Lung microvascular endothelial cell (primary cell): ENCODE measurements around the gene BRD9. TPM values are rescaled to one million over a fixed set of nuclear protein-coding genes. Genes with fewer than 3 reads are reported as not detected.
"Not testable (repeated sequence)": the region's sequence is repeated elsewhere in the genome, so short reads cannot be mapped to it uniquely, and the experiment has no call there.

Source experiments
- DNase-seq, 2 donors: peaks; one replicate each; pipeline versions ENCODE4 v3.0.0 to v3.0.0-alpha.2; 2010; ENCODE audit warnings: low read depth in 2 of 2
- total RNA-seq: library from RNA; depleted of rRNA; stranded (reverse); fragments of >200 nt; gene quantifications from 2 replicates; pipeline ENCODE4 v1.2.1, GENCODE V29; 2014

BRD9 gene
- total RNA-seq, 1 donor from 2014 or later = 31.2 TPM

- no peak for DNase-seq
Observed at GRCh38 chr5:859798-860296, 32.8 kb downstream of the BRD9 start.

DNA sequence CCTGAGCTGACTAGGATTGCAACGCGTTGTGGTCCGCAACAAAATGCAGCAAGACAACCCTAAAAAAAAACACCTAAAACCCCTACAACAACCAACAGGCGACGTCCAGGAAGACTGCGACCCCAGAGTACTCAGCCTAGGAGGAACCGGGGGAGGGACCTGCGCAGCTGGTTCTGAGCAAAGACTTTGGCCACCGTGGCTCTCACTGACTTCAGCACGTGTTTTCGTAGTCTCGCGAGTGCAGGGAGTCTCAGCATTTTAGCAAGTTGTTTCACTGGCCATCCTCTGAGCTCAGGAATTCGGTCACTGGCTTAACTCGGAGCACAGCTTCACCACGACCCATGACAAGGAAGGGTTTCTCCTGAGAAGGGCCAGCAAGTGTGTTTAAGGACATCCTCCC, 33.2 kb downstream of the BRD9 start:
- DNase-seq = no peak

DNA sequence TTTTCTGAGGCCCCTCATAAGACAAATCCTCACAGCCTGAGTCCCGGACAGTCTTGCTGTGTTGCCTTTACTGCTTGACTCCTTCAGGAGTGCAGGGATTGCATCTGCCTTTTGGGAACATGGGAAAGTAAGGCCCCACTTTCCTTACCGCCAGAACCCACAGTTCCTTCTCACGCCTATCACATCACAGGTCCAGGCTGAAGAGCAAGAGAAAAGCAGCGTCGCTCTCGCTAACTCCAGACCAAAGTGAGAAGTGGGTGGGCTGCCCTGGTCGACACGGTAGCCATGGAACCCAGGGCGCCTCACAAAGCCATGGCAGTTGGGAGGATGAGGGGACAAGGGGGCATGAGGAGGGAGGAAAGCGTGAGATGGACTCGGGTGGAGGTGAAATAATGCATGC, 33.9 kb downstream of the BRD9 start:
- no peak for DNase-seq

DNA sequence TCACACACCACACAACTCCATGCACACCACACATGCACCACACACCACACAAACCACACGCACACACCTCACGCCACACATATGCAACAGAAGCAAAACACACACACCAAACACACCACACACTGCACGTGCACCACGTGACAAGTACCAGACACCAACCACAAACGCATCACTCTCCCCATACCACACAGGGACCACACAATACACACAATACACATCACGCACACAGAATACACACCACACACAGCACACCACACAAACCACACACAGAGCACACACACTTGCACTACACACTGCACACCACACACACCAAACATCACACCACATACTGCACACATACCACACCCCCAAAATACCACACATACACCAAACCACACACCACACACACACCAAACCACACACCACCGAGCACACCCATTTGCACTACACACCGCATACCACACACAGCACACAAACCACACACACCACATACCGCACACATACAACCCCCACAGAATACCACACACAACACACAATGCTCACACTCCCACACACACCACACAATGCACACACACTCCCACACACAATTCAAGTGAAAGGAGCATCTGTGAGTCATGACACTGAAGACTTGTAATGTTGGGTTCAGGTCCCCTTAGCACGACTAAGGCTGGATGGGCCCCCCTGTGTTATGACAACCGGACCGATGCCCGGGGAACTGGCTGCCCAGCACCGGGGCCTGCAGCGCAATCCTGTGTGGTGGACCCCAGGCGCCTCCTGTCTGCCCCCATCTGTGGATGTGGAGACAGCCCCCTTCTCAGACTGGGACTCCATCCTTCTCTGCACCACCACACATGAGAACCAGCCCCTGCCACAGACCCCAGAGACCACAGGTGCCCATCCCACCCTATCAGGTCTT, 35.8 kb downstream of the BRD9 start:
- no peak for DNase-seq

- no peak for DNase-seq
Observed at GRCh38 chr5:855771-856530, 36.6 kb downstream of the BRD9 start.

DNA sequence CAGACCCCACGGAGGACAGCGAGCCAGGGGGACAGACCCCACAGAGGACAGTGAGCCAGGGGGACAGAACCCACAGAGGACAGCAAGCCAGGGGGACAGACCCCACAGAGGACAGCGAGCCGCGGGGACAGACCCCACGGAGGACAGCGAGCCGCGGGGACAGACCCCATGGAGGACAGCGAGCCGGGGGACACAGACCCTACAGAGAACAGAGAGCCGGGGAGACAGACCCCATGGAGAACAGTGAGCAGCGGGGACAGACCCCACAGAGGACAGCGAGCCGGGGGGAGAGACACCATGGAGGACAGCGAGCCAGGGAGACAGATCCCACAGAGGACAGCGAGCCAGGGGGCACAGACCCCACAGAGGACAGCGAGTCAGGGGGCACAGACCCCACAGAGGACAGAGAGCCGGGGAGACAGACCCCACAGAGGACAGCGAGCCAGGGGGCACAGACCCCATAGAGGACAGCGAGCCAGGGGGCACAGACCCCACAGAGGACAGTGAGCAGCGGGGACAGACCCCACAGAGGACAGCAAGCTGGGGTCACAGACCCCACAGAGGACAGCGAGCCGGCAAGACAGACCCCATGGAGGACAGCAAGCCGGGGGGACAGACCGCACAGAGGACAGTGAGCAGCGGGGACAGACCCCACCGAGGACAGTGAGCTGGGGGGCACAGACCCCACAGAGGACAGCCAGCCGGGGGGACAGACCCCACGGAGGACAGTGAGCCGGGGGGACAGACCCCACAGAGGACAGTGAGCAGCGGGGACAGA, 37.4 kb downstream of the BRD9 start:
- DNase-seq = no peak

DNA sequence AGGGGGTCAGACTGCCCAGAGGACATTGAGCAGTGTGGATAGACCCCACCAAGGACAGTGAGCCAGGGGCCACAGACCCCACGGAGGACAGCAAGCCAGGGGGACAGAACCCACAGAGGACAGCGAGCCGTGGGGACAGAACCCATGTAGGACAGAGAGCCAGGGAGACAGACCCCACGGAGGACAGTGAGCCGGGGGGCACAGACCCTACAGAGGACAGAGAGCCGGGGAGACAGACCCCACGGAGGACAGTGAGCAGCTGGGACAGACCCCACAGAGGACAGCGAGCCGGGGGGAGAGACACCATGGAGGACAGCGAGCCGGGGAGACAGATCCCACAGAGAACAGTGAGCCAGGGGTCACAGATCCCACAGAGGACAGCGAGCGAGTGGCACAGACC, 38.4 kb downstream of the BRD9 start:
- DNase-seq = no peak

- not testable (repeated sequence) for DNase-seq
Observed at GRCh38 chr5:853416-854090, 39.0 kb downstream of the BRD9 start.

- no peak for DNase-seq
Observed at GRCh38 chr5:852431-853401, 39.9 kb downstream of the BRD9 start.

- no peak for DNase-seq
Observed at GRCh38 chr5:852018-852417, 40.6 kb downstream of the BRD9 start.

- DNase-seq = no peak
Observed at GRCh38 chr5:851553-851952, 41.0 kb downstream of the BRD9 start.

GRCh38 chr5:851076-851475, 41.5 kb downstream of the BRD9 start:
- no peak for DNase-seq

- no peak for DNase-seq
Observed at GRCh38 chr5:850511-851006, 42.0 kb downstream of the BRD9 start, which contains the start of gene ZDHHC11. ZDHHC11 (minus strand) TSS chr5:850986; CDS start chr5:850602, 384 bp downstream.

DNA sequence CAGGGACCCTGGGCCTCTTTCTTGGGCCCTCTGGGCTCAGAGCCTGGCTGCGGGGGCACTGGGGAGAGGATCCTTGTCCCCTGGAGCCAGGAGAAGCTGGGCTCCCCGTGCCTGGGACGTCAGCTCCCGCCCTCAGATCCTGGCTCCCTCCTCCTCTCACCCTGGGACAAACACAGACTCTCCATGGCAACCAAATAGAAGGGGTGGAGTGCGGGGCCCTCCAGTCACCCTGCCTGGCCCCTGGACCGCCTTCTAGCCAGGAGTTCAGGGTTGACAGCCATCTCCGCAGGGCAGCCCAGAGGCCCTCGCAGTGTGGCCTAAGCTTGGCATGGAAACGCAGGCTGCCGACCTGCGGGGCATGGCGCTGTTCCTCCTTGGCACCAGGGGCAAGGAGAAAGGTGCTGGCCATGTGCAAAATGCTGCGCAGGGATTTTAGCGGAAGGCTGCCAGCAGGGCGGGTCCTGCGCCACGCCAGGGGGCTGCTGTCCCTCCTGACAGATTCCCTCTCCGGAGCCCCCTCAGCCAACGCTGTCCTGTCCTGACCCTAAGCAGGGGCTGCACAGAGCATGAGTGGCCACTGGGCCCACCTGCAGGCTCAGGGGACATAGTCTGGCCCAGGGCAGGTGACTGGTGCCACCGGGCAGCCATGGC, 42.8 kb downstream of the BRD9 start:
- no peak for DNase-seq

GRCh38 chr5:848671-849111, 43.9 kb downstream of the BRD9 start:
- no peak for DNase-seq

GRCh38 chr5:847736-848135, 44.9 kb downstream of the BRD9 start:
- DNase-seq = not testable (repeated sequence)

- not testable (repeated sequence) for DNase-seq
Observed at GRCh38 chr5:847212-847611, 45.4 kb downstream of the BRD9 start.

DNA sequence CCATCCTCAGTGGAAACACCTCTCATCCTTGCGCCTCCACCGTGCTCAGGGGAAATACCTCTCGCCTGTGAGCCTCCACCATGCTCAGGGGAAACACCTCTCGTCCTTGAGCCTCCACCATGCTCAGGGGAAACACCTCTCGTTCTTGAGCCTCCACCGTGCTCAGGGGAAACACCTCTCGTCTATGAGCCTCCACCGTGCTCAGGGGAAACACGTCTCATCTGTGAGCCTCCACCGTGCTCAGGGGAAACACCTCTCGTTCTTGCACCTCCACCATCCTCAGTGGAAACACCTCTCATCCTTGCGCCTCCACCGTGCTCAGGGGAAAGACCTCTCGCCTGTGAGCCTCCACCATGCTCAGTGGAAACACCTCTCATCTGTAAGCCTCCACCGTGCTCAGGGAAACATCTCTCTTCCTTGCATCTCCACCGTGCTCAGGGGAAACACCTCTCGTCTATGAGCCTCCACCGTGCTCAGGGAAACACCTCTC, 46.0 kb downstream of the BRD9 start:
- not testable (repeated sequence) for DNase-seq
